ENCODE measurements around the gene FAM168A. TPM values are rescaled to one million over a fixed set of nuclear protein-coding genes. Genes with fewer than 3 reads are reported as not detected.

Gene FAM168A
- total and polyA plus RNA-seq, 2 donors (not counting 1 experiment from before 2014, with no cell fraction given): 16.3 to 23.8 TPM

DNA sequence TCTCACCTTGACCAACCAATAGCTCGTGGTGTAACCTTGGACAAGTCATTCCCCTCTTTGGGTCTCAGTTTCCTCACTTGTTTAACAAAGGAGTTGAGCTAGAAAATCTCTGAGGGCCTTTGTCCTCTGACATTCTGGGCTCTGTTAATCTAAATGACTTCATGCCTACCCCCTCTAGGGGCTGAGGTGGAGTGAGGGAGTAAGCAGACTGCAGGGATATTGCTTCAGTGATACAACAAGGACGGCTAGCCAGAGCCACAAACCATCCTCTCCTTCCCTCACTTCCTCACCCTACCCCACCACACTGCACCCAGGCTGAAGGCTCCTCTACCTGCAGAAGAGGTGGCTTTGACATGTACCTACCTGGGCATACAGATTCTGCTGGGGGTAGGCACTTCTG lies 186.9 kb downstream of the FAM168A start:
- no peak for DNase-seq (ENCODE audit: low read depth in 2 of 2)
- TF ChIP-seq CTCF (conservative IDR thresholded peaks at IDR 0.05 in 1 of 2, IDR thresholded peaks at IDR 0.05 in 1 of 2; ENCODE audit: low read depth in 1 of 2, low read length in 2 of 2): no peak
- no peak for TF ChIP-seq EZH2 (IDR thresholded peaks at IDR 0.05; ENCODE audit: low read length, missing control alignments)

DNA sequence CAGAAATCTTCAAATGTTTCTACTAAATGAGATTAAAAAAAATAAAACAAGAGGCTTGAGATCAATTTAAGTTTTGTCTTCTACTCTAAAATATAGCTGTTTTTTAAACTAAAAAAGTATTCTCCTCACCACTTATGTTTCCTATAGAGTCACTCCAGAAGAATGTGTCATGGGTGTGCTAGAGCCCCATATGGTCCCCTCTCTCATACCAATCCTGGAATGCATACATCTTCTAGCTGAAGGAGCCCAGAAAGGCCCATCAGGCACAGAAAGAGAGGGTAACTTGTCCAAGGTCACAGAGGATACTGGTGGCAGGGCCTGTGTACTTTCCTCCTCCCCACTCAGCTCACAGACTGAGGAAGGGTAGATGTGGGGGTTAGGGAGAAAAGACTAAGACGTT lies 187.3 kb downstream of the FAM168A start:
- DNase-seq (ENCODE audit: low read depth in 2 of 2): no peak
- no peak overlapping the region for H3K27ac ChIP-seq (ENCODE audit: insufficient read depth, low read length)
- peaks cover 4% of the 10 kb centered on the region for H3K36me3 ChIP-seq (ENCODE audit: control insufficient read depth, insufficient read depth, low read length)
- no peaks in the 10 kb centered on the region for H4K20me1 ChIP-seq (ENCODE audit: control insufficient read depth, extremely low read depth, insufficient read depth, low read length)
- H3K9ac ChIP-seq (ENCODE audit: insufficient read depth, low read length): no peak overlapping the region
- H3K79me2 ChIP-seq (ENCODE audit: control insufficient read depth, insufficient read depth, low read length): no peaks in the 10 kb centered on the region
- no peaks in the 10 kb centered on the region for H3K9me3 ChIP-seq (ENCODE audit: control insufficient read depth, insufficient read depth, low read depth, low read length)
- no peaks in the 10 kb centered on the region for H3K27me3 ChIP-seq (ENCODE audit: control insufficient read depth, insufficient read depth, low read length)
- no peak for TF ChIP-seq EZH2 (IDR thresholded peaks at IDR 0.05; ENCODE audit: low read length, missing control alignments)
- TF ChIP-seq CTCF (conservative IDR thresholded peaks at IDR 0.05 in 1 of 2, IDR thresholded peaks at IDR 0.05 in 1 of 2; ENCODE audit: low read depth in 1 of 2, low read length in 2 of 2): no peak
- no peak overlapping the region for H3K4me3 ChIP-seq (replicated peaks in 1 of 4; ENCODE audit: control extremely low read depth in 1 of 4, insufficient read depth in 1 of 4, low read depth in 3 of 4, low read length in 4 of 4)
- H2AFZ ChIP-seq (ENCODE audit: low read length): no peak overlapping the region
- no peak overlapping the region for H3K4me2 ChIP-seq (ENCODE audit: extremely low read depth, insufficient read depth, low read length)
- peaks cover 5% of the 10 kb centered on the region for H3K4me1 ChIP-seq (ENCODE audit: control insufficient read depth, extremely low read depth, insufficient read depth, low read length)

More for the DNA sequence above, 186.9 kb downstream of the FAM168A start:
- Histone ChIP-seq H3K27ac (ENCODE audit: insufficient read depth, low read length) (no peak overlapping the region), H3K79me2 (ENCODE audit: control insufficient read depth, insufficient read depth, low read length) (no peaks in the 10 kb centered on the region), H3K4me1 (ENCODE audit: control insufficient read depth, extremely low read depth, insufficient read depth, low read length) (peaks cover 8% of the 10 kb centered on the region), H2AFZ (ENCODE audit: low read length) (no peak overlapping the region), H3K9ac (ENCODE audit: insufficient read depth, low read length) (no peak overlapping the region), H3K27me3 (ENCODE audit: control insufficient read depth, insufficient read depth, low read length) (no peaks in the 10 kb centered on the region), H3K36me3 (ENCODE audit: control insufficient read depth, insufficient read depth, low read length) (peaks cover 4% of the 10 kb centered on the region), H3K4me3 (replicated peaks in 1 of 4; ENCODE audit: control extremely low read depth in 1 of 4, insufficient read depth in 1 of 4, low read depth in 3 of 4, low read length in 4 of 4) (no peak overlapping the region), H3K4me2 (ENCODE audit: extremely low read depth, insufficient read depth, low read length) (no peak overlapping the region), H4K20me1 (ENCODE audit: control insufficient read depth, extremely low read depth, insufficient read depth, low read length) (no peaks in the 10 kb centered on the region), H3K9me3 (ENCODE audit: control insufficient read depth, insufficient read depth, low read depth, low read length) (no peaks in the 10 kb centered on the region)

DNA sequence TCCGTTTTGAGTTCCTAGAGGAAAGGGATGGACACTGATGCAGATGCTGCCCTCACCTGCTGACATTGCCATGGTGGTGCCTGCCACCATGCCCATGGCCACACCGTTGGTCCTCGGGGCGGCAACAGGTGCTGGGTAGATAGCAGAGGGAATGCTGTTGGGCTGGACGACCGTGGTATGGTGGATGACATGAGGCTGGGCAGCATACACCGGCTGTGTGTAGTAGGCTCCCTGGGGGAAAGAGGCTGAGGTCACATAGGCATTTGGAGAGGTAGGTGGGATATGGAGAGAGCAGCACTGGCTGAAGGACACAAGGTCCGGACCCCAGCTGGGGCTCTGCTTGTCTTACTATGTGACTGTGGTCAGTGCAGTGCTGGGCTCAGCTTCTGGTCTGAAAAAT lies 188.5 kb downstream of the FAM168A start:
- Histone ChIP-seq H3K4me2 (ENCODE audit: extremely low read depth, insufficient read depth, low read length) (no peak overlapping the region), H3K9me3 (ENCODE audit: control insufficient read depth, insufficient read depth, low read depth, low read length) (no peaks in the 10 kb centered on the region), H3K9ac (ENCODE audit: insufficient read depth, low read length) (no peak overlapping the region), H3K79me2 (ENCODE audit: control insufficient read depth, insufficient read depth, low read length) (no peaks in the 10 kb centered on the region), H3K27me3 (ENCODE audit: control insufficient read depth, insufficient read depth, low read length) (no peaks in the 10 kb centered on the region), H3K27ac (ENCODE audit: insufficient read depth, low read length) (no peak overlapping the region), H3K36me3 (ENCODE audit: control insufficient read depth, insufficient read depth, low read length) (peaks cover 6% of the 10 kb centered on the region), H3K4me1 (ENCODE audit: control insufficient read depth, extremely low read depth, insufficient read depth, low read length) (peaks cover 2% of the 10 kb centered on the region), H4K20me1 (ENCODE audit: control insufficient read depth, extremely low read depth, insufficient read depth, low read length) (no peaks in the 10 kb centered on the region), H3K4me3 (replicated peaks in 1 of 4; ENCODE audit: control extremely low read depth in 1 of 4, insufficient read depth in 1 of 4, low read depth in 3 of 4, low read length in 4 of 4) (no peak overlapping the region), H2AFZ (ENCODE audit: low read length) (no peak overlapping the region)
- DNase-seq (ENCODE audit: low read depth in 2 of 2): no peak
- TF ChIP-seq EZH2 (IDR thresholded peaks at IDR 0.05; ENCODE audit: low read length, missing control alignments) (no peak), CTCF (conservative IDR thresholded peaks at IDR 0.05 in 1 of 2, IDR thresholded peaks at IDR 0.05 in 1 of 2; ENCODE audit: low read depth in 1 of 2, low read length in 2 of 2) (no peak)
